Left renal cortex interstitium (tissue), 4 donors: ENCODE data around the gene GRM5. TPM values are rescaled to one million over a fixed set of nuclear protein-coding genes. Genes with fewer than 3 reads are reported as not detected.

Source experiments
- DNase-seq, 4 donors: peaks; one replicate each; pipeline ENCODE4 v3.0.0-alpha.2; 2013; ENCODE audit warnings: low read depth in 4 of 4, low spot score in 2 of 4, missing footprints in 1 of 4
- polyA plus RNA-seq, 4 donors: library from polyadenylated mRNA; unstranded; fragments of 120-200 nt; gene quantifications; one replicate each; pipeline ENCODE4 v1.2.1, GENCODE V29; 2013; ENCODE audit not compliant: insufficient read length in 4 of 4

The GRM5 gene
- polyA plus RNA-seq, 4 donors = 0.25 to 0.30 (median 0.27) TPM

- DNase-seq = no peak
Observed at GRCh38 chr11:88631497-88631896, 434.3 kb downstream of the GRM5 start.

GRCh38 chr11:88629496-88629895, 436.3 kb downstream of the GRM5 start:
- no peak for DNase-seq

- no peak for DNase-seq
Observed at GRCh38 chr11:88626216-88626615, 439.6 kb downstream of the GRM5 start.

GRCh38 chr11:88623531-88623930, 442.3 kb downstream of the GRM5 start:
- no peak for DNase-seq

GRCh38 chr11:88620568-88621130, 445.1 kb downstream of the GRM5 start:
- no peak for DNase-seq

- DNase-seq = no peak
Observed at GRCh38 chr11:88619656-88620385, 446.0 kb downstream of the GRM5 start.

- DNase-seq = no peak
Observed at GRCh38 chr11:88619071-88619425, 446.7 kb downstream of the GRM5 start.

DNA sequence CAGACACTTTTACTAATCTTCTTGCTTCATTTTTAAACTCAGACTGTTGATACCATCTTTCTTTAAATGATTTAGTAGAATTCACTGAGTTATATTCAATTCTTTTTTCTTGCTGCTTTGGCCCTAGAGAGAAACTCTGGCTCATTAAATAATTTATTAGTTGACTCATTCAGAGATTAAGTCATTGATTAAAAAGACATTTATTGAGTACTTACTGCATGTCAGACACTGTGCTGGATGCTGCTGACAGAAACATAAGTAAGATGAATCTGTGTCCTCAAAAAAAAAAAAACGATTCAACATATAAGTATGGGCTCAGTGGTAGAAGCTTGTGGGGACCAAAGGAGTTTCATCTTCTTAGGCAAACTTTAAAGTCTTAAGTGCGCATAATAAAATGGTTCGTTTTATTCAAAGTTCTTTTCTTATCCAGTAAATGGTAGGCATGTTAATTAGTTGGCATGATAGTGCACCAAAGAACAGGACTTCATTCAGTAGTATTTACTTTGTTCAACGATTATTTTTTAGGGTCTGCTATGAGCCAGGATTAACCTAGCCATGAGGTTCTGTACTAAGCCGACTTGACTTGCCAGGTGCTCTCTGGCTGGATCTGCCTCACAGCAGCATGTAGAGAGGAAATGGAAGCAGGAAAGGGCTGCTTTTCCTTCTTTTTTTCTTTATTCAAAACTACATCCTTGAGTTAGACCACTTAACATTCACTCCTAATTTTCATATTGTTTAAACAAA, 447.3 kb downstream of the GRM5 start:
- DNase-seq = no peak

DNA sequence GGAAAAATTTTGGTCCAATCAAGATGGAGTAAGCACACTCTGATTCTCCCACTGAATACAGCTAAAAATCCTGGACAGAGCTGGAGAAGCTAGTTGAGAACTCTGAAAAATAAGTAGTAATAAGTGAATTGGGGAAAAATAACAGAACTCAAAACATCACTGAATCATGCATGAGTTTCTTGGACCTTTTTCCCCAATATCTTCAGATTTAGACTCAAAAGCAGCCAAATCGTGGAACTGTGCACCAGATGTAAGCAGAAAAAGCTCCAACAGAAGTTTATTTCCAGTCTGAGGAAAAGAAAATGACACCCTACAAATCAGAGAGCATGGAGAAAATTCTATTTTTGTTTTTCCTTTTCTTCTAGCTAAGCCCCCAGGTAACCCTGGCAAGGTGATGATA, 448.6 kb downstream of the GRM5 start:
- no peak for DNase-seq

GRCh38 chr11:88604260-88604659, 461.5 kb downstream of the GRM5 start:
- no peak for DNase-seq

GRCh38 chr11:88603091-88603867, 462.5 kb downstream of the GRM5 start:
- DNase-seq = no peak

GRCh38 chr11:88597387-88597786, 468.4 kb downstream of the GRM5 start:
- no peak for DNase-seq

GRCh38 chr11:88596786-88597185, 469.0 kb downstream of the GRM5 start:
- no peak for DNase-seq

GRCh38 chr11:88594274-88594950, 471.4 kb downstream of the GRM5 start:
- DNase-seq = no peak

GRCh38 chr11:88590361-88590760, 475.4 kb downstream of the GRM5 start:
- no peak for DNase-seq

GRCh38 chr11:88583251-88583650, 482.5 kb downstream of the GRM5 start:
- no peak for DNase-seq

DNA sequence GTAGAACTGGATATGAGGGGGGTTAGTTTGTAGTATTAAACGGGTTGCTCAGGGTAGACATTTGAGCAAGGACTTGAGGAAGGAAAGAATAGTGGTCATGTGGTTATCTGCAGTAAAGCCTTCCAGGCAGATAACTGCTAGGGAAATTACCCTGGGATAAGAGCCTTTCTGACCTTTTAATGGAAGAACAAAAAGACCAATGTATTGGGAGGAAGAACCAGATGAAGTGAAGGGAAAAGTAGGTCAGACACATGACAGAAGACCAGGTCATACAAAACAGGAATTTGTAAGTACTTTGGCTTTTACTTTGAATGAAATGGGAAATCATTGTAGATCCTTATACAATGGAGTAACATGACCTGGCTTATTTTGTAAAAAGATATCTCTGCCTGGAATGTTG, 486.3 kb downstream of the GRM5 start:
- no peak for DNase-seq

DNA sequence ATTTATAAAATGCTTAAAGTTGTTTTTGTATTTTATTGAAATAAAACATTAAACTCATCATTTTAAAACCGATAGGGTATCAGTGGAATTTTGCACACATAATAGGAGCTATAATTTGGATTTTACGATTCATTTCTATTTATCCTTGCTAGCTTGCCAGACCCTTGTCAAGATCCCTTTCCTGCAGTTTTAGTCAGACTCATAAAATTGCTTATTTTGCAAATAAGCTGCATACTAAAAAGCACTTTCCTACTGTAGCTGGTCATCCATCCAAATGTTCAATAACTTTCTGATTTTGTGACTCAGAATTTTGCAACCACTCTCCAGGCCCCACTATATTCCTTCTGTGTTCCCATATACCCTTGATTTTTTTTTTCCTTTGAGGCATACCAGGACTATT, 489.0 kb downstream of the GRM5 start:
- no peak for DNase-seq

DNA sequence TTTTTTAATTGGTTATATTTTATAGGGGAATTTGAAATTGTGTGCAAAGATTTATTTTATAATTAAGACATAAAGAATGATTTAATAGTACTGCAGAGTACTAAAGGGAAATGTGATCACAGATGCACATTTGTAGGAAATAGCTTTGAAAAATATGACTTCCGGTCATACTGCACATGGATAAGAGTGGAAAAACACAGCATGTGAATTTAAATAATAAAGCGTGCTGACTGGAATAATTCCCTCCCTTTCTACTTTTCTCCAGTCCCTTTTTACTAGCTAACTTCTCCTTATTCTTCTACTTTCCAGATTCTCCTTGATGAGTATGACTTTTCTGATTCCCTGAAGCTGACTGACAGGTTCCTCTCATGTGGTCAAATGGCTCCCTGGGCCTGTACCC, 489.9 kb downstream of the GRM5 start:
- no peak for DNase-seq

DNA sequence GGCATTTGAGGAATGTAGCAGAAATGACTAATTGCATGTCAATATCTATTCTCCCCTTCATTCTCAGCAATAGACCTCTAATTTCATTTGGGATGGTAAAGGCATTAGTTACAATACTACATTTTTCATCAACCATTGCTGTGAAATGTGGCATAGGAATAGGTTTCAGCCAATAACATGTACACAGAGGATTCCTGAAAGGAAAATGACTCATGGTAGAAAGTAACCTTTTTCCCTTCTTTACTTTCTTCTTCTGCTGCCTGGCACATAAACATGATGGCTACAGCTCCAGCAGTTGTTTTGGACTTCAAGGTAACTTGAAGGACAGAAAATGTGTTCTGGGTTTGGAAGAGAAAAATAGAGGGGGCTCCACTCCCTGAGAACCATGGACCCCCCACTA, 496.4 kb downstream of the GRM5 start:
- no peak for DNase-seq

DNA sequence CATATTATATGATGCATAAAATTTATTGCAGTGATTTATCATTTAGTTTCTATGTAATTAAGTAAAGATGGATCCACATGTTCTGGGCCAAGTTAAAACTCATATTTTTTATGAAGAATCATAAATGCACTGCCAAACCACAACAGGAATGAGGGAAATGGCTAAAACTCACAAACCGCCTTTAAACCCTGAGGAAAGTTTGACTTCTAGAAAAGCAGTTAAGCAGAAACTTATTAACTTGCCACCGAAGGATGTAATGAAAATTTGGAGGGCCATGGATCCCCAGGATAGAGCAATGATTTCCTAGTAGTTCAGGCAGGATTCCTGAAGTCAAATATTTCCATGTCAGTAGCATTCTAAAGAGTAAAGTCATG, 510.0 kb downstream of the GRM5 start:
- no peak for DNase-seq
